ENCODE results near the gene SBDS. TPM values are rescaled to one million over a fixed set of nuclear protein-coding genes. Genes with fewer than 3 reads are reported as not detected.

Gene SBDS
- total RNA-seq, 2 donors from 2014 or later: 128 to 164 TPM

DNA sequence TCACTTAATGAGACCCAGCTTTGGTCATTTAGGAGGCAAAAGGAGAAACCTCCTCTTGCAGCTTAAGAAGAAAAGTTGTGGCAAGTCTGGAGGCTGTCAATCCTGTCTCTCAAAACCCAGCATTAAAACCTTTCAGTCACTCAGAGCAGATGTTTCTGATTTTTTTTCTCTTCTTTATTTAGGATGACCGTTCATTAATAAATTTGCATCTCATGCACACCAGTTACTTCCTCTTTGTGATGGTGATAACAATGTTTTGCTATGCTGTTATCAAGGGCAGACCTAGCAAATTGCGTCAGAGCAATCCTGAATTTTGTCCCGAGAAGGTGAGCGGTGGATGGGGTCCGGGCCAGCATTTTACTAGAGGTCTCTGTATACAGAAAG lies 42.4 kb downstream of the SBDS start:
- DNase-seq (no peak), ATAC-seq (no peak)
- intact Hi-C loops (cut with DNase I, micrococcal nuclease): no loop called here

DNA sequence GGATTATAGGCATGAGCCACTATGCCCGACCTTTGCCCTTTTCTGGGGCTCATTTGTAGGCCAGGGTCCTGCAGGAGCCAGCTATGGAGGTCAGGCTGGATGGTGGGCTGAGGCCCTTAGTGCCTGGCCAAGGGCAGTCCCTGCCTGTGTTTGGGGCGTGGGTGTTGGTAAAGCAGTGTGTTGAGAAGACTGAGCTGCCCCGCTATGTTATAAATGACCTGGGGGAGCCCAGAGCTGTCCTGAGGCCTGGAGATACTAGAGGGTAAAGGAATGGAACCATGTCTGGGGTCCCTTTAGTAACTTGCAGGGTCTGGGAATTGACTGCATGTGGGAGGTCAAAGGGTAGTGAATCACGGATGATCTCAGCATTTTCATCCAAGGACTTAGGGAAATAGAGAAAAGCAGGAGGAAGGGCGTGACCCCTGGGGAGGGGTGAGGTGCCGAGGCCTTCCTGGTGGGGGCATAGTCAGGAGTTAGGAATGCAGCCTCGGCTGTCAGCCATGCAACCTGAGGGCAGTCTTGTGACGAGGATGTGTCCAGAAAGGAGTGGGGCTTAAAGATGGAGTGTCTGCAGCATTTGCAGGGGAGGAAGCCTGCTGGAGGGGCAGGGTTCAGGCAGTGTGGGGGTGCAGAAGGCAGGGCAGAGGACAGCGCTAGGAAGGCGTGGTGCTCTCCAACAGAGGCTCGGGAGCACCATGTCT lies 42.9 kb downstream of the SBDS start:
- DNase-seq: peak in 1 of 2 donors; percentile 37
- intact Hi-C loops (cut with DNase I, micrococcal nuclease): no loop called here
- peak; percentile 86 for ATAC-seq

DNA sequence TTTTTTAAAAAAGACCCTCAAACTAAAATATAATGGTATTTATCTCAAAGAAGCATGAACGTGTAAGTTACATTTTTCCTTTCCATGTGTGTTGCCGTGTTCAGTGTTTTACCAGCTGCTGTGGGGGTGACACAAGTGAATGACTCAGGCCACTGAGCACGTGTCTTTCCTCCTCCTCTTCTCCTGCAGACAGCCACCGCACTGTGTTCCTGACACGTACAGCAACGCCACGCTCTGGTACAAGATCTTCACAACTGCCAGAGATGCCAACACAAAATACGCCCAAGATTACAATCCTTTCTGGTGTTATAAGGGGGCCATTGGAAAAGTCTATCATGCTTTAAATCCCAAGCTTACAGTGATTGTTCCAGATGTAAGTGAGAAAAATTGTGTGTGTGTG lies 44.6 kb downstream of the SBDS start:
- DNase-seq (no peak), ATAC-seq (no peak)
- intact Hi-C loops (cut with DNase I, micrococcal nuclease): no loop called here

DNA sequence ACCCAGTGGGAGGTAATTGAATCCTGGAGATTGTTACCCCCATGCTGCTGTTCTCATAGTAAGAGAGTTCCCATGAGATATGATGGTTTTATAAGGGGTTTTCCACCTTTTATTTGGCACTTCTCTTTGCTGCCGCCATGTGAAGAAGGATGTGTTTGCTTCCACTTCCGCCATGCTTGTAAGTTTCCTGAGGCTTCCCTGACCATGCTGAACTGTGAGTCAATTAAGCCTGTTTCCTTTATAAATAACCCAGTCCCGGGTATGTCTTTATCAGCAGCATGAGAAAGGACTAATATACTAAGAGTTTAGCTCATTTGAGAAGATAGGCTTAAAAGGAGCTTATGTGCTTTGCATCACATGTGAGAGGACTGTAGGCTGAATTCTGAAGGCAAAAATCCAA lies 45.1 kb downstream of the SBDS start:
- DNase-seq (no peak), ATAC-seq (no peak)
- intact Hi-C loops (cut with DNase I, micrococcal nuclease): no loop called here

DNA sequence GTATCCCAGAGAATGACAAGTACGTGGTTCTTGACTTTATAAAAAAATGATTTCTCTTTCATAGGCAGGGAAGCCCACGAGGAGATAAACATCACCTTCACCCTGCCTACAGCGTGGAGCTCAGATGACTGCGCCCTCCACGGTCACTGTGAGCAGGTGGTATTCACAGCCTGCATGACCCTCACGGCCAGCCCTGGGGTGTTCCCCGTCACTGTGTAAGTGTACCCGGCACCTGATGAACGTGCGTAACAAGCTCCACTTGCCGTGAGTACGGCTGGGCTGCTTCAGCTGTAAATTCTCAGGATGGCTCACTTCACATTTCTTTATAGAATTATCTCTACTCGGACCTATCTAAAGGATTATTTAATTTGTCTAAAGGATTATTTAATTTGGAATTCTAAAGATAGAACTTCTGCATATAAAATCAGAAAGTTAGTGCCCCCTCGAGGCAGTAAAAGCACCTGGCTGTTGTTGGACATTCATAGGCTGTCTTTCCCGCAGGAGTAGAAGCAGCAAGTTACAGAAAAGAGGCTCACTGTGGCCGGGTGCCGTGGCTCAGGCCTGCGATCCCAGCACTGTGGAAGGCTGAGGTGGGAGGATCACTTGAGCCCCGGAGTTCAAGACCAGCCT lies 46.8 kb downstream of the SBDS start:
- ATAC-seq (no peak), DNase-seq (no peak)
- intact Hi-C loops (cut with DNase I, micrococcal nuclease): no loop called here

DNA sequence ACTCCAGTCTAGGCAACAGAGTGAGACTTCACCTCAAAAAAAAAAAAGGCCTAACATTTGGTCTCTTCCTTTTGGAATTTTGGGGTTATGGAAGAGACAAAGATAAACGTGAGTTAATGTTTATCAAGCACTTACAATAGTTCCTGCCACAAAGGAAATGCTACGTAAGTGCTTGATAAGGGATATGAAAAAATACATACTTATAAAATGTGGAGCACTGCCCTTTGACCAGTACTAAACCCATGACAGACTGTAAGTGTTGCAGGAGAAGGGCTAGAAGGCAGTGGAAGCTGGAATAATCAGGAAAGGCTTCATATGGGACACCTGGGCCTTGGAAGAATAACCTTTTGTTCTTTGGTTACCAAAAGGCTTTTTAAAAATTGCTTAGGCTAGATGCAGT lies 48.8 kb downstream of the SBDS start:
- no peak for DNase-seq
- ATAC-seq: peak; percentile 98
- intact Hi-C loops (cut with DNase I, micrococcal nuclease): no loop called here

DNA sequence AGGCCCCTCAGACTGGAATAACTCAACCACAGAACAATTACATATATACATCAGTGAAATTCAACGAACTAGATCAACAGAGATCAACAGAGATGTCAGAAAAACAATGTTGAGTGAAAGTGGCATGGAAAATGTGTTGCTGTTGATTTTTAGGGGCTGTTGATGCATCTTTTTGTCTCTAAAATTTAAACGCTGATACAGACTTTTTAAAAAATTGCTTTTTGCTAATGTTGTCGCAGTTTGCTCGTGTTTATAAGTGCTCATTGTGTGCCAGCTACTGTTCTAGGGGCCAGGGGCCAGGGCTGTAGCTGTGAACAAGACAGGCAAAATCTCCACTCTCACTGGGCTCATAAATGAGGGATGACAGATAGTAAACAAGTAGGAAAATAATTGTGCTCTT lies 56.1 kb downstream of the SBDS start:
- intact Hi-C loops (cut with DNase I, micrococcal nuclease): no loop called here
- ATAC-seq (no peak), DNase-seq (no peak)

DNA sequence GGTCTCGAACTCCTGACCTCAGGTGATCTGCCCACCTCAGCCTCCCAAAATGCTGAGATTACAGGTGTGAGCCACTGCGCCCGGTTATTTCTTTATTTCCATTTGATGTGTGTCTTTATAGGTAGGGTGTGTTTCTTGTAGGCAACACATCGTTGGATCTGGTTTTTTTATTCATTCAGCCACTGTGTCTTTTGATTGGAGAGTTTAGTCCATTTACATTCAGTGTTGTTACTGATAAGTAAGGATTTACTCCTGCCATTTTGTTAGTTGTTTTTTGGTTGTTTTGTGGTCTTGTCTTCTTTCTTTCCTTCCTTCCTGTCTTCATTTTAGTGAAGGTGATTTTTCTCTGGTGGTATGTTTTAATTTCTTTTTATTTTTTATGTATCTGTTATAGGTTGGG lies 57.4 kb downstream of the SBDS start:
- ATAC-seq: no peak
- intact Hi-C loops (cut with DNase I, micrococcal nuclease): no loop called here
- no peak for DNase-seq

Other genes with a start within 250 kb of the SBDS start
- 100 to 1,000 TPM; 121 TPM for gene TMEM248, start 74.4 kb downstream of the SBDS start, total RNA-seq
- 10 to 100 TPM; 16.1 to 17.9 TPM for gene TYW1, start 1.2 kb upstream of the SBDS start, total RNA-seq